Pancreas (tissue), 10 donors: Measurements from ENCODE around the gene DNM3. TPM values are rescaled to one million over a fixed set of nuclear protein-coding genes. Genes with fewer than 3 reads are reported as not detected.
A peak's percentile ranks its signal among the peaks of the same experiment; 100 is the strongest.

Experiments
- ATAC-seq, 4 donors: fragments of 200-7000 bp; cut with Tn5 transposase; one replicate each; pipeline versions ENCODE4 v1.8.0 to v1.9.1; 2020; ENCODE audit warnings: mild to moderate bottlenecking in 4 of 4, moderate library complexity in 4 of 4
- DNase-seq, 6 donors: peaks; one replicate each; pipeline ENCODE4 v3.0.0-alpha.2; 2020
- FAIRE-seq: peaks from 2 replicates; lab custom pipeline; 2012; peaks lifted over from hg19 to GRCh38; lab: Jason Lieb, UNC
- H3K27ac ChIP-seq, 4 donors: fragments of 200-600 bp; sonication (generic); 1 replicate in 3 of 4; 2 replicates in 1 of 4; pipeline versions ENCODE4 v1.5.0 to v1.8.0; 2020
- H3K27me3 ChIP-seq, 4 donors: fragments of 200-600 bp; one replicate each; pipeline ENCODE4 v1.8.0; 2021
- H3K36me3 ChIP-seq, 3 donors: fragments of 200-600 bp; sonication (generic) in 1 of 3; one replicate each; pipeline versions ENCODE4 v1.5.0 to v1.8.0; 2020 to 2021
- H3K4me1 ChIP-seq, 3 donors: fragments of 200-600 bp; one replicate each; pipeline ENCODE4 v1.8.0; 2021
- H3K4me3 ChIP-seq, 4 donors: fragments of 200-600 bp; sonication (generic) in 2 of 4; one replicate each; pipeline versions ENCODE4 v1.5.0 to v1.8.0; 2020 to 2021
- H3K9me3 ChIP-seq, 4 donors: fragments of 200-600 bp; one replicate each; pipeline ENCODE4 v1.8.0; 2021
- CTCF ChIP-seq, 4 donors: fragments of 200-600 bp; sonication (generic) in 3 of 4; IDR thresholded peaks; one replicate each; pipeline versions ENCODE4 v1.5.0 to v1.8.0; 2021; ENCODE audit warnings: antibody characterized with exemption in 4 of 4
- WGBS, 2 donors: extraction: QIAGEN DNeasy Blood & Tissue Kit; methylation state at CpG; one replicate each; pipeline ENCODE4 v1.1.7; 2013; 5-methylcytosine and 5-hydroxymethylcytosine counted together
- intact Hi-C, 3 donors: fragments of 100-400 bp; cut with DNase I; formaldehyde crosslinking; loops; one replicate each; pipeline versions ENCODE4 v1.11.1 to v1.14.2; 2022
- polyA plus RNA-seq, 2 donors: library from polyadenylated mRNA; stranded (reverse); fragments of 200-250 nt; gene quantifications; one replicate each; pipeline ENCODE4 v1.2.3, GENCODE V29; 2013
- total RNA-seq, 6 donors: library from RNA; stranded (reverse); fragmentation: NEBNext Ultra II Directional in 4 of 6; extraction: Animal tissue kit (Norgen Biotek cat#: 25700) in 4 of 6; gene quantifications; one replicate each; pipeline versions ENCODE4 v1.2.1 to v1.2.4, GENCODE V29; 2021 to 2023
- donor health status: healthy with polysubstance abuse.
- donor health status: DM: no; HTN: no; CAD: no; lungs with moderate emphysema.
- donor health status: DM: no; HTN: no; CAD: no.
- donor health status: control.
- donor health status: control.
- donor health status: Bipolar disorder and iron deficiency.
- donor health status: DM: yes; HTN: yes; CAD: no.
- donor health status: DM: no; HTN: no; CAD: no.
- donor health status: DM: no; HTN: no; CAD: no.
- donor health status: DM: yes; HTN: yes; CAD: no.

The DNM3 gene
- total RNA-seq: 1 to 10 TPM in 2 of 6 donors, under 1 TPM in 4; 0.54 to 1.3 (median 0.90) TPM
- polyA plus RNA-seq: under 1 TPM; 0.40 to 0.49 TPM

- no peak for FAIRE-seq
Observed at GRCh38 chr1:171841050-171841910, at the start of gene DNM3. Gene DNM3, plus strand, starts transcription at chr1:171841498. Its CDS starts 159 bp downstream, at chr1:171841657.

GRCh38 chr1:171792656-171793369 lies 48.5 kb upstream of the DNM3 start:
- no peaks in the 10 kb centered on the region for H3K27me3 ChIP-seq
- DNase-seq (no peak), FAIRE-seq (no peak), ATAC-seq (no peak)
- H3K36me3 ChIP-seq: peaks cover 3 to 83% (median 13%) of the 10 kb centered on the region in 3 donors
- H3K9me3 ChIP-seq: no peaks in the 10 kb centered on the region
- WGBS, 2 donors: 86 to 91% methylated on average over 7 of the region's 7 CpGs
- intact Hi-C loops: no loop called here
- no peak for TF ChIP-seq CTCF (IDR thresholded peaks at IDR 0.05)
- H3K4me3 ChIP-seq: no peak overlapping the region
- no peaks in the 10 kb centered on the region for H3K4me1 ChIP-seq
- no peak overlapping the region for H3K27ac ChIP-seq

More at GRCh38 chr1:171841050-171841910, at the start of gene DNM3:
- intact Hi-C loops: no loop called here
- no peak for TF ChIP-seq CTCF (IDR thresholded peaks at IDR 0.05)
- Histone ChIP-seq H3K36me3 (no peaks in the 10 kb centered on the region), H3K4me1 (no peaks in the 10 kb centered on the region), H3K27me3 (peaks cover 0 to 3% (median 0%) of the 10 kb centered on the region in 4 donors), H3K27ac (peak within 1 kb of the TSS in 1 of 4 donors; percentile 25), H3K4me3 (peak within 1 kb of the TSS; percentile 41 to 71 (median 56)), H3K9me3 (no peaks in the 10 kb centered on the region)
- 4% methylated on average over 60 to 85 of the region's 85 CpGs for WGBS, 2 donors
- ATAC-seq: peak; percentile 95 to 99 (median 98)
- peak; percentile 49 to 90 (median 78) for DNase-seq

GRCh38 chr1:171793636-171794035 lies 47.7 kb upstream of the DNM3 start:
- no peak overlapping the region for H3K4me3 ChIP-seq
- H3K9me3 ChIP-seq: no peaks in the 10 kb centered on the region
- H3K4me1 ChIP-seq: no peaks in the 10 kb centered on the region
- DNase-seq (no peak), FAIRE-seq (no peak), ATAC-seq (no peak)
- H3K36me3 ChIP-seq: peaks cover 3 to 75% (median 5%) of the 10 kb centered on the region in 3 donors
- intact Hi-C loops: no loop called here
- no peaks in the 10 kb centered on the region for H3K27me3 ChIP-seq
- no peak for TF ChIP-seq CTCF (IDR thresholded peaks at IDR 0.05)
- no peak overlapping the region for H3K27ac ChIP-seq
- WGBS, 2 donors: 95 to 96% methylated on average over 1 of the region's 1 CpG

GRCh38 chr1:171794085-171794484 lies 47.2 kb upstream of the DNM3 start:
- Histone ChIP-seq H3K4me3 (no peak overlapping the region), H3K4me1 (no peaks in the 10 kb centered on the region), H3K27ac (no peak overlapping the region), H3K9me3 (no peaks in the 10 kb centered on the region), H3K27me3 (no peaks in the 10 kb centered on the region), H3K36me3 (peaks cover 3 to 71% (median 5%) of the 10 kb centered on the region in 3 donors)
- no peak for DNase-seq
- TF ChIP-seq CTCF (IDR thresholded peaks at IDR 0.05): no peak
- no peak for ATAC-seq
- WGBS, 2 donors: 89 to 94% methylated on average over 4 of the region's 4 CpGs
- FAIRE-seq: no peak
- intact Hi-C loops: no loop called here
